Mucosa of descending colon (tissue), 3 donors: ENCODE data around the gene SLC25A48. TPM values are rescaled to one million over a fixed set of nuclear protein-coding genes. Genes with fewer than 3 reads are reported as not detected.
A peak's percentile ranks its signal among the peaks of the same experiment; 100 is the strongest.

Experiments
- ATAC-seq: fragments of 200-7000 bp; cut with Tn5 transposase; one replicate; pipeline ENCODE4 v1.9.1; 2020; ENCODE audit warnings: mild to moderate bottlenecking, moderate library complexity
- DNase-seq, 3 donors: peaks; one replicate each; pipeline ENCODE4 v3.0.0-alpha.2; 2020
- H3K36me3 ChIP-seq: fragments of 200-600 bp; one replicate; pipeline ENCODE4 v1.8.0; 2021; ENCODE audit warnings: low read depth, mild to moderate bottlenecking
- H3K4me1 ChIP-seq: fragments of 200-600 bp; one replicate; pipeline ENCODE4 v1.8.0; 2021; ENCODE audit warnings: low read depth, mild to moderate bottlenecking
- H3K4me3 ChIP-seq: fragments of 200-600 bp; one replicate; pipeline ENCODE4 v1.8.0; 2021; ENCODE audit warnings: mild to moderate bottlenecking
- H3K9me3 ChIP-seq: fragments of 200-600 bp; one replicate; pipeline ENCODE4 v1.8.0; 2021; ENCODE audit warnings: mild to moderate bottlenecking
- CTCF ChIP-seq: fragments of 200-600 bp; IDR thresholded peaks from one replicate; pipeline ENCODE4 v1.8.0; 2022; ENCODE audit warnings: antibody characterized with exemption, mild to moderate bottlenecking
- intact Hi-C, 2 donors: fragments of 100-400 bp; cut with DNase I in 1 of 2; cut with micrococcal nuclease in 1 of 2; formaldehyde crosslinking; loops; one replicate each; pipeline versions ENCODE4 v1.11.0 to v1.11.1; 2022; cut with DNase I, micrococcal nuclease
- total RNA-seq, 3 donors: library from RNA; stranded (reverse); fragmentation: NEBNext Ultra II Directional in 2 of 3; extraction: Animal tissue kit (Norgen Biotek cat#: 25700) in 2 of 3; gene quantifications; one replicate each; pipeline versions ENCODE4 v1.2.1 to v1.2.4, GENCODE V29; 2021 to 2023
- donor health status: DM: no; HTN: no; CAD: no; lungs with moderate emphysema.
- donor health status: DM: no; HTN: no; CAD: no.
- donor health status: DM: no; HTN: yes; CAD: no.

The SLC25A48 gene
- total RNA-seq, 3 donors from 2014 or later, result 2.2 to 4.5 (median 3.3) TPM

DNA sequence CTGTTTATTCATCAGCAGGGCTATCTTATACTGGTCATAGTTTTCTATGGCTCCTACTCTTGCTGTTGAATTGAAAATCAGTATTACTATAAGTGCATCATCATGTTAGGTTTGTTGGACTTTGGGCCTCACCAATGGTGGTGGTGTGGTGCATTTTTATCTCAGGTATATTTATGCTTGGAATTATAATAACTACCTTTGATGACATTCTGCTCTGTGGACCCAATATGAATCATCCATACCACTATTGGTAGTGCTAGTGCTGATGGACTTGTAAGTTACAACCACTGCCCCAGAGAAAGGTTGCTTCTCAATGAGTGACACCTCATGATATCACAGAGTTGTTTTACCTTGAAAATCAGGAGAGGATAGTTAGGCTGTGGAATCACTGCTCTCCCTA, 33.1 kb downstream of the SLC25A48 start:
- peaks cover 23% of the 10 kb centered on the region for H3K4me1 ChIP-seq
- DNase-seq (peak in 1 of 3 donors; percentile 14), ATAC-seq (peak; percentile 54)
- no peak for TF ChIP-seq CTCF
- peaks cover 6% of the 10 kb centered on the region for H3K36me3 ChIP-seq
- no peaks in the 10 kb centered on the region for H3K9me3 ChIP-seq
- intact Hi-C loops, result no loop called here
- H3K4me3 ChIP-seq, result no peak overlapping the region

GRCh38 chr5:135868681-135869080, 34.2 kb downstream of the SLC25A48 start:
- ATAC-seq, result peak; percentile 7

DNA sequence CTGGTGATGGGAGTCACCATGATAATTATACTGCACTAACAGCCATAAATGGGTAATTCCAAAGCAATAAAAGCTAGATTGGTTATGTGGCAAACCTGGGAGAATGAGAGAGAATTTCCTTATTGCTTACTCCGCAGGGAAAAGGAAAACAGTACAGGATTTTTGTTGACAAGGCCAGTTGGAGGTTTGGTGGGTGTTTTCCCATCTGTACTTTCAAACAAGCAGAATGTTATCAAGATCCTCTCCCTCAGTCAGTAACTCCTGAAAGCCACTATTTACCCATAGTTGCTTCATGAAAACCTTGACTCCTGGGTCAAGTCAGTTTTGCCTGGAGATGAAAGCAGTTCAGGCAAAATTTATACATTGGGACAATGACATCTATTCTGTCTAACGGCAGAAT, 34.8 kb downstream of the SLC25A48 start:
- Histone ChIP-seq H3K9me3 (no peaks in the 10 kb centered on the region), H3K4me3 (no peak overlapping the region), H3K36me3 (peaks cover 6% of the 10 kb centered on the region), H3K4me1 (peaks cover 23% of the 10 kb centered on the region)
- intact Hi-C loops, result no loop called here
- DNase-seq (peak in 1 of 3 donors; percentile 35), ATAC-seq (peak; percentile 88)
- TF ChIP-seq CTCF, result no peak

More at GRCh38 chr5:135868681-135869080, 34.2 kb downstream of the SLC25A48 start:
- no peak for DNase-seq
- H3K36me3 ChIP-seq, result peaks cover 6% of the 10 kb centered on the region
- no peaks in the 10 kb centered on the region for H3K9me3 ChIP-seq
- no peak overlapping the region for H3K4me3 ChIP-seq
- intact Hi-C loops, result no loop called here
- TF ChIP-seq CTCF, result no peak
- H3K4me1 ChIP-seq, result peaks cover 23% of the 10 kb centered on the region

DNA sequence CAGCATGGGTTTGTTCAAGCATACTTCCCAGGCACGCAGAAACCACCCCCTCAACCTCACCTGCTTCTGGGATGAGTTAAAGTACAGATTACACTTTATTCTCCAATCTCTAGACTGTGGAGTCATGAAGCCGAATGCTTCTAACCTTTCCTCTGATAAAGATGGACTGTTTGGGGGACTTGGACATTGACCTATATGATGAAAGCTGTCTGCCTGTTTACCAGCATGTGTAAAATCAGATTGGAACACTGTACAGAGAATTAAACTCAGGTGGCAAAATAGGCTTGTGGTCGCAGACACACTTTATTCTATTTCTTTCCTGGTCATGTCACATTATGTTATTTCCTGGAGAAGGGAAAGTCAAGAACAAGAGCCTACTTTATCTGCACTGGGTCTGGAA, 35.5 kb downstream of the SLC25A48 start:
- H3K9me3 ChIP-seq, result no peaks in the 10 kb centered on the region
- peak; percentile 14 for ATAC-seq
- no peak overlapping the region for H3K4me3 ChIP-seq
- peaks cover 6% of the 10 kb centered on the region for H3K36me3 ChIP-seq
- intact Hi-C loops, result no loop called here
- no peak for DNase-seq
- no peak for TF ChIP-seq CTCF
- peaks cover 23% of the 10 kb centered on the region for H3K4me1 ChIP-seq

DNA sequence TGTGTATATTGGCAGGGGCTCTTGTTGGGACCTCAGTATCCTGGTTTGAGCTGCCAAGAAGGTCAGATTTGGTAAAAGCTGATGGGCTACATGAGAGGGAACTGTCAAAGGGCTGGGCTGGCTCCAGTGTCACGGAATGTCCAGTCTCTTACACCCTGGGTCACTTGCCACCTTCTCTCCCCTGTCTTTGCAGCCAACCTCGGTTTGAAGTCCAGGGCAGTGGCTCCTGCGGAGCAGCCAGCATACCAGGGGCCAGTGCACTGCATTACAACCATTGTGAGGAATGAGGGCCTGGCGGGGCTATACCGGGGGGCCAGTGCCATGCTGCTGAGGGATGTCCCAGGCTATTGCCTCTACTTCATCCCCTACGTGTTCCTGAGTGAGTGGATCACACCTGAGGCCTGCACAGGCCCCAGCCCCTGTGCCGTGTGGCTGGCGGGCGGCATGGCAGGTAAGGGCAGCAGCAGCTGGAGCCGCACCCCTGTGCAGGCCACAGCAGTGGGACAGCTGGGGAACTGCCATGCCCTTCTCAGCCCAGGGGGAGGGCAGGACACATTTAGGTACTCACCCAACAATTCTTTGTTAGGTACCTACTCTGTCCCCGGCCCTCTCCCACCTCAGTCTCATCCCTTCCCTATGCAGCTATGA, 36.9 kb downstream of the SLC25A48 start:
- Histone ChIP-seq H3K9me3 (no peaks in the 10 kb centered on the region), H3K4me3 (no peak overlapping the region), H3K4me1 (peaks cover 23% of the 10 kb centered on the region), H3K36me3 (peaks cover 6% of the 10 kb centered on the region)
- no peak for TF ChIP-seq CTCF
- no peak for ATAC-seq
- no peak for DNase-seq
- intact Hi-C loops, result no loop called here
